GM12892 (cell line): ENCODE results near the gene CC2D1B.
"Not testable (repeated sequence)": the region's sequence is repeated elsewhere in the genome, so short reads cannot be mapped to it uniquely, and the experiment has no call there.

ENCODE experiments used
- DNase-seq: peaks from one replicate; pipeline ENCODE4 v3.0.0; 2011; ENCODE audit not compliant: insufficient read length
- FAIRE-seq: peaks from 2 replicates; lab custom pipeline; 2011; peaks lifted over from hg19 to GRCh38; lab: Jason Lieb, UNC
- POLR2A ChIP-seq: IDR thresholded peaks from 2 replicates; pipeline ENCODE4 v1.6.1; 2011; ENCODE audit warnings: low read depth, low read length, control low read depth
- POLR2AphosphoS5 ChIP-seq: IDR thresholded peaks from 2 replicates; pipeline ENCODE4 v1.6.1; 2011; ENCODE audit warnings: low read depth, low read length, control low read depth
- TAF1 ChIP-seq: IDR thresholded peaks from 2 replicates; pipeline ENCODE4 v1.6.1; 2011; ENCODE audit warnings: low read depth, mild to moderate bottlenecking, control low read depth, low read length, borderline replicate concordance

The CC2D1B gene

DNA sequence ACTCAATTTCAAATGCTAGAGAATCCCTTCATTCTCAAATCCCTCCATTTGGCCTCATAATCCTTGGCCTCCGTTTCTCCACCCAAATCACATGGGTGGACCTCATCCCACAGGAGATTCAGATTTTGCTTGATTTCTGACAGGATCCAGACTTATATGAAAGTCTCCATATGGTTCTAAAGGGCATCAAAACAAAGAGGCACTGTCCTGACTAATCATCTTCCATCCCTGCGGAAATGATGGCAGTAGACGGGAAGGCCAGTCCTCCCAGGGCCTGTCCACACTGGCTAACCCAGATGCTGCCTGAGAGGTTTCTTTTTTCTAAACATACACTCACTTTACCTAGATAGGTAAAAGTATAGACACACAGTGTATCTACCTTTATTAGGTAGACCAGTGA is 19.4 kb upstream of the CC2D1B start:
- no peak for FAIRE-seq
- TF ChIP-seq TAF1 = no peak
- TF ChIP-seq POLR2AphosphoS5 = no peak
- no peak for TF ChIP-seq POLR2A
- no peak for DNase-seq

- FAIRE-seq = not testable (repeated sequence)
Measured at GRCh38 chr1:52369851-52370250, 3.8 kb upstream of the CC2D1B start.

GRCh38 chr1:52368383-52369172 is 2.6 kb upstream of the CC2D1B start:
- TF ChIP-seq POLR2AphosphoS5 = no peak
- no peak; the same call in 1 of the 2 replicates for TF ChIP-seq POLR2A
- no peak for TF ChIP-seq TAF1
- FAIRE-seq (peak; percentile 96), DNase-seq (peak; percentile 53)

More at GRCh38 chr1:52369851-52370250, 3.8 kb upstream of the CC2D1B start:
- not testable (repeated sequence) for DNase-seq

- TF ChIP-seq POLR2AphosphoS5 = no peak
- TF ChIP-seq TAF1 = no peak
- no peak for TF ChIP-seq POLR2A
- no peak for DNase-seq
- FAIRE-seq = no peak
Measured at GRCh38 chr1:52367272-52367671, 1.3 kb upstream of the CC2D1B start.

DNA sequence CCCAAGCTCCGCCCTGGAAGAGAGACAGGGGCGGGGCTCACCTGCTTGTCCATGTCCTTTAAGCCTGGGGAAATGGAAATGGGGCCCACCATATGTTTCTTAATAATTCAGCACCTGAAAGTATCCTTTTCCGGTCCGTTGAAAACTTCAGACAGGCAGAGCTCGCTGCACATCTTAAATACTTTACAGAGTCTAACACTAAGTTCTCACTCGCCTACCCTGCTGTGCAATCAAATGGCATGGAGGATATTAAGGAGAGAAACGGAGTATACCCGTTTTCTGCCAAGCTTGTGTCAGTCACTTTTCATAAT is 467 bp upstream of the CC2D1B start:
- TF ChIP-seq TAF1 (no peak), POLR2A (no peak), POLR2AphosphoS5 (no peak)
- DNase-seq (no peak), FAIRE-seq (no peak)

DNA sequence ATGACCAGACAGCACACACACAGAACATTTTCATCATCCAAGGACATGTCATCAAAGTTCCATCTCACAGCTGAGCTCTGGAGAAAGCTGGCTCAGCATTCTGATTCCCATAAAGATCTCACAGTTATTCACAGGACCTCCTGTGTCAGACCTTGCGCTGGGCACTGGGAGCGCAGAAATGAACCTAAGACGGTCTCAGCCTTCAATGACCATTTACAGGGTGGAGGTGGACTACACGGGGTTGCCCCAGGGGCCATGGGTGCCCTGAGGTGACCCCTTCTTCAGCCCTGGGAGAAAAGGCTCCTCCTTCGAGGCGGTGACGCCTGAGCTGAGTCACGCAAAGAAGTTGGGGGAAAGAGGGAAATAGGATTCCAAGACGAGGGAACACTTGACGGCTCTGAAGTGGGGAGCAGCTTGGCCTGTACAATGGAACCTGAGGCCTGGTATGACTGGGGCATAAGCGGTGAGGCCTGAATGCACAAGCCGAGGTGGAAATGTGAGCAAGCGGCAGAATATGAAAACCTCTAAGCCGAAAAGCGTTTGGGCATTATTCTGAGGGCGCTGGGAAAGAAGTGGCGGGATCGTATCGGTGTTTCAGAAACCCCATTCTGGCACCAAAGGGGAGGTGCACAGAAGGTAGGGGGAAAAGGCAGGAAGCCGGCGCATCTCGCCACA is 797 bp downstream of the CC2D1B start:
- DNase-seq (no peak), FAIRE-seq (no peak)
- TF ChIP-seq POLR2AphosphoS5 (no peak), TAF1 (no peak), POLR2A (no peak)

DNA sequence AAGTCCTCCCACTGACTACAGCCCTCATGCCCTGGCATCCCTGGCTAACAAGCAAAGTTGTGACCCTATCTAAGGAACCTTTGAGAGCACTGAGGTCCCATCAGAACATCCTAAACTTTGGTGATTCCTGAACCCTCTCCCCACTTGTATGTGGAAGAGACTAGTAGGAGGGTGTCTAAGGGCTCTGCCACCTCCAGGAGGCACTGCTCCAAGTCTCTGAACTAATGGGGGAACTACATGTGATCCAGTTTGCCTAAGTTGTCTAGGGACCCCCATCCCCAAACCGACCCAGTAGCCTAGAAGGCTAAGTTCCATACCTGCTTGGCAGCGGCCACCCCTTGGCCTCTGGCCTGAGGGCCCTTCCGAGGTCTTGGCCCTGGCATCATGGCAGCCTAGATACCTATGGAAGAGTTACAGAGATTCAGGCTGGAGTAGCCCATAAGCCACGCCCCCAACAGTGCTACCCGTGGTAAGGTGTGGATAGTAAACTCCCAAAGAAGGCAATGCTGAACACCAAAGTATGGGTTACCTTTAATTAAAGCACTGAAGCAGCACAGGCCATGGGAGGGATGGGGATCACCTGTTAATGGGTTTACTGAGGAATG is 1.7 kb downstream of the CC2D1B start:
- TF ChIP-seq POLR2A = no peak
- TF ChIP-seq TAF1 = no peak
- TF ChIP-seq POLR2AphosphoS5 = no peak
- no peak for FAIRE-seq
- DNase-seq = no peak

DNA sequence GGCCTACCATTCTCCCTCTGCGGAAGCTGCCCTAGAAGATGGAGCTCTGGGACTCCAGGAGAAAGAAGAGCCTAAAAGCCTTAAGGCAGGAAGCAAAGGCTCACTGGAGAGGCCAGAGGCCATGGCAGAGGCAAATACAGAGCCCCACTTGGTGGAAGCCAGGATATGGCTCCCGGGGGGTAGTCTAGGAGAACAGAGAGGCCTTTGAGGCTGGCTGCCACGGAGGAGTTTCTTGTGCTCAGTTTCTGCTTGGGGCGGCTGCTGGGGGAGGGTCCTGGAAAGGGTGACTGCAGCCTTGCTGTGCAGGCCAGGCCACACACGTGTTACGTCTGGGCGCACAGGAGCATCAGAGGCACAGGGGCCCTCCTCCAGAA is 5.4 kb downstream of the CC2D1B start:
- TF ChIP-seq TAF1 = no peak
- no peak for TF ChIP-seq POLR2AphosphoS5
- no peak for TF ChIP-seq POLR2A
- no peak for FAIRE-seq
- no peak for DNase-seq

GRCh38 chr1:52359676-52360594 is 6.1 kb downstream of the CC2D1B start:
- DNase-seq (no peak), FAIRE-seq (no peak)

DNA sequence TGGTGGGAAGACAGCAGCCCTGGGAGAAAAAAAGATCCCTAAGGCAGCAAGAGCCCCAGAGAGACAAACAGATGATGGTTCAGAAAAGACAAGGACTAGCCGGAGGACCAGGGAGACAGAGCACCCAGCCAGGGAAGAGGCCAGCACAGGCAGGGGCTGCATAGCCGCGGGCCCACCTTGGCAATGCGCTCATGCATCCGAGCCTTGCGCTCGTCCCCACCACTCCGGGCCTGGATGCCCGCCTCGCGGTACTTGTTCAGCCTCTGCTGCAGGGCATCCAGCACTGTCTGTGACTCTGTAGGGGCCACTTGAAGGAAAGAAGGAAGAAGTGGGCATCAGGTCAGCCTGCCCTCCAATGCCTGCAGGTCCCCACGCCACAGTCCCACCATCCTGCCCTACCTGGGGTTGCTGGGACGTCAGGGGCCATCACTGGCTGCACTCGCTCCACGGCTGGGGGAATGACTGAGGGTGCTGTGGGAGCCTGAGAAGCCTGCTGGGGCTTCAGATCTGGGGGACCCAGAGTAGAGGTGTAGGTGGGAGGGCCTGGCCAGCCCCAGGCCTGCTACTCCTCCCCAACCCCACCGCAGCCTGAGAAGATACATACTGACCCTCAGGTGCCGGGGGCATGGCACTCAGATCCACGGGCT is 7.0 kb downstream of the CC2D1B start:
- no peak for DNase-seq
- FAIRE-seq = no peak
- TF ChIP-seq POLR2A (no peak), TAF1 (no peak), POLR2AphosphoS5 (no peak)

More at GRCh38 chr1:52359676-52360594, 6.1 kb downstream of the CC2D1B start:
- TF ChIP-seq POLR2AphosphoS5 = no peak
- TF ChIP-seq POLR2A = no peak
- no peak for TF ChIP-seq TAF1

- TF ChIP-seq TAF1 = no peak
- DNase-seq (no peak), FAIRE-seq (no peak)
Measured at GRCh38 chr1:52357397-52357796, 8.6 kb downstream of the CC2D1B start.
